Fibroblast of lung (primary cell): ENCODE results near the gene COL27A1. TPM values are rescaled to one million over a fixed set of nuclear protein-coding genes. Genes with fewer than 3 reads are reported as not detected.

ENCODE experiments used
- DNase-seq, 2 donors: peaks; one replicate each; pipeline versions ENCODE4 v3.0.0 to v3.0.0-alpha.2; 2010; ENCODE audit warnings: low read depth in 2 of 2
- H2AFZ ChIP-seq: 2 replicates; pipeline ENCODE4 v1.5.1; 2012; ENCODE audit warnings: low read length, control low read depth, inconsistent platforms
- H3K27ac ChIP-seq: 2 replicates; pipeline ENCODE4 v1.5.1; 2011; ENCODE audit warnings: low read length, control low read depth; ENCODE audit not compliant: insufficient read depth
- H3K27me3 ChIP-seq: 2 replicates; pipeline ENCODE4 v1.5.1; 2011; ENCODE audit warnings: mild to moderate bottlenecking, low read length; ENCODE audit not compliant: control insufficient read depth, insufficient read depth
- H3K36me3 ChIP-seq: 2 replicates; pipeline ENCODE4 v1.5.1; 2011; ENCODE audit warnings: low read length; ENCODE audit not compliant: control insufficient read depth, insufficient read depth
- H3K4me1 ChIP-seq: 2 replicates; pipeline ENCODE4 v1.5.1; 2011; ENCODE audit warnings: low read length; ENCODE audit not compliant: control insufficient read depth, insufficient read depth; ENCODE audit errors: extremely low read depth
- H3K4me2 ChIP-seq: 2 replicates; pipeline ENCODE4 v1.5.1; 2011; ENCODE audit warnings: low read length, control low read depth; ENCODE audit not compliant: insufficient read depth; ENCODE audit errors: extremely low read depth
- H3K4me3 ChIP-seq, 4 experiments: fragments of 200-600 bp in 1 of 4; sonication (generic) in 1 of 4; replicated peaks in 1 of 4; 2 replicates each; pipeline ENCODE4 v1.5.1; 2011 to 2016; ENCODE audit warnings: low read length in 4 of 4, low read depth in 3 of 4, mild to moderate bottlenecking in 3 of 4, control low read depth in 2 of 4, inconsistent platforms in 1 of 4, mixed read lengths in 1 of 4; ENCODE audit not compliant: insufficient read depth in 1 of 4; ENCODE audit errors: control extremely low read depth in 1 of 4
- H3K79me2 ChIP-seq: 2 replicates; pipeline ENCODE4 v1.5.1; 2012; ENCODE audit warnings: mild to moderate bottlenecking, low read length, inconsistent platforms; ENCODE audit not compliant: control insufficient read depth, insufficient read depth
- H3K9ac ChIP-seq: 2 replicates; pipeline ENCODE4 v1.5.1; 2011; ENCODE audit warnings: mild to moderate bottlenecking, low read length, control low read depth; ENCODE audit not compliant: insufficient read depth
- H3K9me3 ChIP-seq: 2 replicates; pipeline ENCODE4 v1.5.1; 2012; ENCODE audit warnings: low read depth, low read length; ENCODE audit not compliant: control insufficient read depth, insufficient read depth
- H4K20me1 ChIP-seq: 2 replicates; pipeline ENCODE4 v1.5.1; 2011; ENCODE audit warnings: low read length; ENCODE audit not compliant: control insufficient read depth, insufficient read depth; ENCODE audit errors: extremely low read depth
- EZH2 ChIP-seq: IDR thresholded peaks from 2 replicates; pipeline ENCODE4 v1.5.1; 2012; ENCODE audit warnings: low read length, control low read depth, mild to moderate bottlenecking; ENCODE audit errors: missing control alignments
- polyA plus RNA-seq, 2 donors: library from polyadenylated mRNA; depleted of rRNA in 1 of 2; stranded (reverse) in 1 of 2; unstranded in 1 of 2; fragments of >200 nt; gene quantifications; 2 replicates each; pipeline ENCODE4 v1.2.1, GENCODE V29; 2011 to 2012; ENCODE audit warnings: missing spikeins in 1 of 2
- total RNA-seq: library from RNA; depleted of rRNA; stranded (reverse); fragments of >200 nt; gene quantifications from 2 replicates; pipeline ENCODE4 v1.2.1, GENCODE V29; 2014
- TF ChIP-seq, protein P1 (sequence below), 2 donors: IDR thresholded peaks in 1 of 2; conservative IDR thresholded peaks in 1 of 2; 1 replicate in 1 of 2; 2 replicates in 1 of 2; pipeline ENCODE4 v1.5.1; 2011 to 2012; ENCODE audit warnings: low read length in 2 of 2, control low read depth in 1 of 2, inconsistent platforms in 1 of 2, low read depth in 1 of 2, mild to moderate bottlenecking in 1 of 2

Gene COL27A1
- total and polyA plus RNA-seq, 2 donors (not counting 1 experiment from before 2014, with no cell fraction given): 2.4 to 5.4 TPM

DNA sequence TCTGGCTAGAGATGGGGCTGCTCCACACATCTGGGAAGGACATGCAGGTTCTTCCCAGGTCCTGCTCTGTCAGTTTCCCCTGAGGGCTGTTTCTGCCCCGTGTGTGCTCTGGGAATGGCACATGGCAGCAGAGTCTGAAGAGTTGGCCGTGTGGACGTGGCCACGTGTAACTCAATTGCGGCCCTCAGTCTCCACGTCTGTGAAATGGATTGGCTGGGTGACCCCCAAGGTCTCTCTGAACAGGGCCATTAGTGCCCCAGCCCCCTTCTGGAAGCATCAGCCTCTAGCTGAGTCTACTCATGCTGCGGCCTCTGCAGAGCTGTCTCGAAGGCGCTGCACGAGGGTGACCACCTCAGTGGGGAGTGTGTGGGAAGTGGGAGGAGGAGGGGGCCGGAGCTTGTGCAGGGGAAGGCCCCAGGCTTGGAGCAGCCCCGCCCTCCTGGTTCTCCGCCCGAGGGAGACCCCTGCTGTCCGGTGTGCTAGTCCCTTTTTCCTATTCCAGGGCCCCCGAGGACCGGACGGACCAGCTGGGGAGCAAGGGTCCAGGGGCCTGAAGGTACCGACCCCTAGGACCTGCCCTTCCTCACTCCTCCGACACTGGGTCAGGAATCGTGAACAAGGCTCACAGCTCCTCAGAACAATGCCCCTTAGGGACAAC, 108.6 kb downstream of the COL27A1 start:
- Histone ChIP-seq H3K79me2 (no peaks in the 10 kb centered on the region), H4K20me1 (no peaks in the 10 kb centered on the region), H3K4me1 (no peaks in the 10 kb centered on the region), H3K4me3 (no peak overlapping the region), H3K27me3 (no peaks in the 10 kb centered on the region), H3K36me3 (no peaks in the 10 kb centered on the region), H3K27ac (no peak overlapping the region), H3K9me3 (no peaks in the 10 kb centered on the region), H3K4me2 (no peak overlapping the region), H2AFZ (no peak overlapping the region), H3K9ac (no peak overlapping the region)
- no peak for DNase-seq
- TF ChIP-seq EZH2: no peak
- TF ChIP-seq, protein P1, sequence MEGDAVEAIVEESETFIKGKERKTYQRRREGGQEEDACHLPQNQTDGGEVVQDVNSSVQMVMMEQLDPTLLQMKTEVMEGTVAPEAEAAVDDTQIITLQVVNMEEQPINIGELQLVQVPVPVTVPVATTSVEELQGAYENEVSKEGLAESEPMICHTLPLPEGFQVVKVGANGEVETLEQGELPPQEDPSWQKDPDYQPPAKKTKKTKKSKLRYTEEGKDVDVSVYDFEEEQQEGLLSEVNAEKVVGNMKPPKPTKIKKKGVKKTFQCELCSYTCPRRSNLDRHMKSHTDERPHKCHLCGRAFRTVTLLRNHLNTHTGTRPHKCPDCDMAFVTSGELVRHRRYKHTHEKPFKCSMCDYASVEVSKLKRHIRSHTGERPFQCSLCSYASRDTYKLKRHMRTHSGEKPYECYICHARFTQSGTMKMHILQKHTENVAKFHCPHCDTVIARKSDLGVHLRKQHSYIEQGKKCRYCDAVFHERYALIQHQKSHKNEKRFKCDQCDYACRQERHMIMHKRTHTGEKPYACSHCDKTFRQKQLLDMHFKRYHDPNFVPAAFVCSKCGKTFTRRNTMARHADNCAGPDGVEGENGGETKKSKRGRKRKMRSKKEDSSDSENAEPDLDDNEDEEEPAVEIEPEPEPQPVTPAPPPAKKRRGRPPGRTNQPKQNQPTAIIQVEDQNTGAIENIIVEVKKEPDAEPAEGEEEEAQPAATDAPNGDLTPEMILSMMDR (conservative IDR thresholded peaks at IDR 0.05 in 1 of 2, IDR thresholded peaks at IDR 0.05 in 1 of 2; ENCODE audit: low read depth in 1 of 2, low read length in 2 of 2): peak in 1 of 2 donors; percentile 42

DNA sequence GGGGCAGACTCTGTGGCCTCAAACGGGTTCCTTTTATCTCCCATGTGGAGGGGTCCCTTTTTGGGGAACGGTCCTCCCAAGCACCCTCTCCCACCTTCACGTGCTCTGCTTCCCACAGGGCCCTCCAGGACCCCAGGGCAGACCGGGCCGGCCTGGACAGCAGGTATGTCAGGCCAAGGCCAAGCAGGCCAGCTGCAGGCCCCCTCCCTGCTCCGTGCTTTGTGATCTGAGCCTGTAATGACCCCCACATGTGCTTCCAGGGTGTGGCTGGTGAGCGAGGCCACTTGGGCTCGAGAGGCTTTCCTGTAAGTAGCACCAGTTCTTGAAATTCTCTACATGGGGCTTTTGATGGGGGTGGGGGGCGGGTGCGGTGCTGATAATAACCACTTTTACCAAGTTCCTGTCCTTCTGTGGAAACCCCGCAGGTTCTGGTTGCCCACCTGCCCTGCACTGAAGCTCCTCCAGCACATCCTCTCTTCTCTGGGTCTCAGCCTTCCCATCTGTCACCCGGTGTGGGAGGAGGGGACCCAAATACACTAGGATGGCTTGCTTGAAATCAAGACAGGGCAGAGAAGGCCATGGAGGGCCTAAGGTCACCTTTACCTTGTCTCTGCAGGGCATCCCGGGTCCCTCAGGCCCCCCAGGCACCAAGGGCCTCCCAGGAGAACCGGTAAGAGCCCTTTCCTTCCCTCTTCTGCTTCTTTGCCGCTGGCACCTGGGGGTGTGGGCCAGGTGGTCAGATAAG, 109.6 kb downstream of the COL27A1 start:
- H3K27ac ChIP-seq: no peak overlapping the region
- no peaks in the 10 kb centered on the region for H3K36me3 ChIP-seq
- H3K79me2 ChIP-seq: no peaks in the 10 kb centered on the region
- H3K4me2 ChIP-seq: no peak overlapping the region
- H3K9ac ChIP-seq: no peak overlapping the region
- H2AFZ ChIP-seq: no peak overlapping the region
- no peaks in the 10 kb centered on the region for H3K4me1 ChIP-seq
- H3K9me3 ChIP-seq: no peaks in the 10 kb centered on the region
- DNase-seq: no peak
- no peaks in the 10 kb centered on the region for H4K20me1 ChIP-seq
- no peak overlapping the region for H3K4me3 ChIP-seq
- TF ChIP-seq, protein P1 (conservative IDR thresholded peaks at IDR 0.05 in 1 of 2, IDR thresholded peaks at IDR 0.05 in 1 of 2; ENCODE audit: low read depth in 1 of 2, low read length in 2 of 2): no peak
- TF ChIP-seq EZH2: no peak
- H3K27me3 ChIP-seq: no peaks in the 10 kb centered on the region

GRCh38 chr9:114266969-114267368, 111.6 kb downstream of the COL27A1 start:
- Histone ChIP-seq H4K20me1 (no peaks in the 10 kb centered on the region), H3K9me3 (no peaks in the 10 kb centered on the region)
- DNase-seq: peak in 1 of 2 donors; percentile 87

More at GRCh38 chr9:114266969-114267368, 111.6 kb downstream of the COL27A1 start:
- H3K79me2 ChIP-seq: no peaks in the 10 kb centered on the region
- no peaks in the 10 kb centered on the region for H3K27me3 ChIP-seq
- no peak overlapping the region for H3K4me2 ChIP-seq
- no peak overlapping the region for H2AFZ ChIP-seq
- no peak overlapping the region for H3K9ac ChIP-seq
- no peak overlapping the region for H3K4me3 ChIP-seq
- H3K36me3 ChIP-seq: peaks cover 2% of the 10 kb centered on the region
- no peaks in the 10 kb centered on the region for H3K4me1 ChIP-seq
- TF ChIP-seq, protein P1 (conservative IDR thresholded peaks at IDR 0.05 in 1 of 2, IDR thresholded peaks at IDR 0.05 in 1 of 2; ENCODE audit: low read depth in 1 of 2, low read length in 2 of 2): no peak
- no peak for TF ChIP-seq EZH2
- H3K27ac ChIP-seq: no peak overlapping the region
